HL-60 (cell line): ENCODE data around the gene HOXA13.
A peak's percentile ranks its signal among the peaks of the same experiment; 100 is the strongest.

ENCODE experiments used
- DNase-seq, 2 experiments: peaks; one replicate each; pipeline ENCODE4 v3.0.0-alpha.2; 2010 to 2020; ENCODE audit warnings: low read depth in 1 of 2, low spot score in 1 of 2
- H3K27ac ChIP-seq: fragments of 250-450 bp; sonication (Bioruptor Pico); replicated peaks from 2 replicates; pipeline ENCODE4 v1.5.1; 2020; ENCODE audit warnings: mild to moderate bottlenecking, moderate library complexity
- H3K27me3 ChIP-seq: fragments of 250-450 bp; sonication (Bioruptor Pico); 2 replicates; pipeline ENCODE4 v1.5.1; 2021; ENCODE audit warnings: mild to moderate bottlenecking, moderate library complexity; ENCODE audit not compliant: insufficient read depth, poor library complexity, severe bottlenecking
- H3K4me3 ChIP-seq: replicated peaks from 2 replicates; pipeline ENCODE4 v1.5.1; 2011; ENCODE audit warnings: mild to moderate bottlenecking, control low read depth, low read length; ENCODE audit not compliant: insufficient read depth
- CTCF ChIP-seq: IDR thresholded peaks from one replicate; pipeline ENCODE4 v1.5.1; 2011; ENCODE audit warnings: low read length, control low read depth, inconsistent platforms; ENCODE audit not compliant: insufficient read depth
- GABPA ChIP-seq: IDR thresholded peaks from 2 replicates; pipeline ENCODE4 v1.6.1; 2012; ENCODE audit warnings: low read depth
- POLR2AphosphoS5 ChIP-seq: IDR thresholded peaks from 2 replicates; pipeline ENCODE4 v1.6.1; 2012; ENCODE audit warnings: low read depth
- REST ChIP-seq: IDR thresholded peaks from 2 replicates; pipeline ENCODE4 v1.6.1; 2012; ENCODE audit warnings: low read depth; ENCODE audit not compliant: insufficient replicate concordance
- SPI1 ChIP-seq: IDR thresholded peaks from 2 replicates; pipeline ENCODE4 v1.6.1; 2012; ENCODE audit warnings: low read depth, mild to moderate bottlenecking, borderline replicate concordance

The HOXA13 gene

DNA sequence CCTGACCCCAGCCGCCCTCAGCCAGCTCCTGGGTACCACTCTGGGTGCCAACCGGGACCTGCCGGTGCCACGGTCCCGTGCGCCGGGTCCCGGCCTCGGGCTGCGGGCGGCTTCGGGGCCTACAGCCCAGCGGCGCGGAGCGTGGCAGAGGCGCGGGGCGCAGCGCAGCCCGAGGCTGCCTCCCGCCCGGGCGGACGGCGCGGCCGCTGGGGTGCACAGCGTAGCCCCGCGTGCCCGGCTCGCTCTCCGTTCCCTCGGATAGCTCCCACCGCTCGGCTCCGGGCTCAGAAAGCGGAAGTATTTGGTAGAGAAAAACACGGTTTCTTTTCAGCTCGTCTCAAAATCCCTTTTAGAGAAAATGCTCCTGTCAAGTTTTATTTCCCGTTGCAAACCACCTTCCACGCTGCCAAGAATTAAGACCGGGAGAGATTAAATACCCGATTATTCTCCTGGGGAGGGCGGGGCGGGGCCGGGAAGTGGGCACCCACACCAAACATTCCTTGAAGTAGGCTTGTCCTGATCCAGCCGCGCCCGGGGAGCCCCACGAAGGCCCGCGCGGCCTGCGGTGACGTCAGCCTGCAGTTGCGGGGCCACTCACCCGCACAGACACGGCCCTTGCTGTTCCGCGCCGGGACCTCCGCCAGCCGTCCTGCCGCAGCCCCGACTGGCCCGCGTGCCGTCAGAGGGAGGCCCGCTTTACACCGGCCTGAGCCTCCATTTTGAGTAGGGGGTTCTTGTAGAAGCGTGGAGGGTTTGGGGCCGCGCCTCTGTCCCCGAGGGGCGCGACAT lies 7.2 kb downstream of the HOXA13 start:
- no peak overlapping the region for H3K27ac ChIP-seq
- H3K4me3 ChIP-seq: peak overlapping the region; percentile 27
- H3K27me3 ChIP-seq: peaks cover 59% of the 10 kb centered on the region
- DNase-seq: peak in 1 of 2 experiments; percentile 67
- no peak for TF ChIP-seq GABPA
- no peak for TF ChIP-seq CTCF
- no peak for TF ChIP-seq REST
- TF ChIP-seq POLR2AphosphoS5: no peak
- no peak for TF ChIP-seq SPI1

- Histone ChIP-seq H3K4me3 (peak overlapping the region; percentile 9), H3K27me3 (peaks cover 59% of the 10 kb centered on the region)
Observed at GRCh38 chr7:27191833-27192545, 7.9 kb downstream of the HOXA13 start.

More at GRCh38 chr7:27191833-27192545, 7.9 kb downstream of the HOXA13 start:
- TF ChIP-seq CTCF (no peak), REST (no peak), SPI1 (no peak), GABPA (no peak), POLR2AphosphoS5 (no peak)
- no peak for DNase-seq
- no peak overlapping the region for H3K27ac ChIP-seq
